PC-9 (cell line): ENCODE data around the gene TDO2. TPM values are rescaled to one million over a fixed set of nuclear protein-coding genes. Genes with fewer than 3 reads are reported as not detected.

Source experiments
- BruUV-seq: library from RNA; stranded (reverse); fragments of 400-500 nt; replicated peaks from 2 replicates; lab custom pipeline; 2021; lab: Mats Ljungman, UMichigan
- CTCF ChIA-PET: fragments of 300-600 bp; sonication (Branson Sonifier 250); formaldehyde crosslinking; loops from one replicate; lab custom pipeline; 2022; ENCODE audit warnings: antibody characterized with exemption; lab: Charles Lee
- POLR2A ChIA-PET: fragments of 300-600 bp; sonication (Branson Sonifier 250); formaldehyde crosslinking; loops from one replicate; lab custom pipeline; 2022; ENCODE audit warnings: antibody characterized with exemption; ENCODE audit not compliant: unreplicated experiment; lab: Charles Lee
- DNase-seq, 2 experiments: peaks; one replicate each; pipeline versions ENCODE4 v3.0.0 to v3.0.0-alpha.2; 2015 to 2022; ENCODE audit warnings: mixed read lengths in 1 of 2
- H2AFZ ChIP-seq: fragments of 200-600 bp; sonication (generic); 2 replicates; pipeline ENCODE4 v1.8.1; 2017; ENCODE audit warnings: antibody characterized with exemption
- H3F3A ChIP-seq: fragments of 200-600 bp; sonication (generic); 2 replicates; pipeline ENCODE4 v1.8.1; 2017; ENCODE audit warnings: antibody characterized with exemption, mild to moderate bottlenecking, low read depth; ENCODE audit not compliant: insufficient read depth
- H3K27ac ChIP-seq: fragments of 200-600 bp; sonication (generic); 2 replicates; pipeline ENCODE4 v1.6.1; 2016; ENCODE audit warnings: mixed run types
- H3K27me3 ChIP-seq: fragments of 200-600 bp; sonication (generic); 2 replicates; pipeline ENCODE4 v1.6.1; 2016; ENCODE audit warnings: low read depth, mixed run types; ENCODE audit not compliant: insufficient read depth
- H3K36me3 ChIP-seq: fragments of 200-600 bp; sonication (generic); 2 replicates; pipeline ENCODE4 v1.6.1; 2016; ENCODE audit warnings: low read depth, mixed run types
- H3K4me1 ChIP-seq: fragments of 200-600 bp; sonication (generic); replicated peaks from 2 replicates; pipeline ENCODE4 v1.6.1; 2016; ENCODE audit warnings: mixed run types; ENCODE audit not compliant: insufficient read depth
- H3K4me2 ChIP-seq: fragments of 200-600 bp; sonication (generic); 2 replicates; pipeline ENCODE4 v1.6.1; 2017; ENCODE audit warnings: mixed run types
- H3K4me3 ChIP-seq: fragments of 200-600 bp; sonication (generic); 2 replicates; pipeline ENCODE4 v1.6.1; 2016; ENCODE audit warnings: mixed run types
- H3K79me2 ChIP-seq: fragments of 200-600 bp; sonication (generic); 2 replicates; pipeline ENCODE4 v1.6.1; 2017; ENCODE audit warnings: low read depth, mixed run types
- H3K9me2 ChIP-seq: fragments of 200-600 bp; sonication (generic); 2 replicates; pipeline ENCODE4 v1.8.1; 2017; ENCODE audit warnings: mild to moderate bottlenecking; ENCODE audit not compliant: insufficient read depth
- H3K9me3 ChIP-seq: fragments of 200-600 bp; sonication (generic); 2 replicates; pipeline ENCODE4 v1.8.1; 2016; ENCODE audit warnings: low read depth; ENCODE audit not compliant: insufficient read depth
- H4K20me1 ChIP-seq: fragments of 200-600 bp; sonication (generic); 2 replicates; pipeline ENCODE4 v1.8.1; 2017; ENCODE audit not compliant: insufficient read depth
- CTCF ChIP-seq: fragments of 200-600 bp; sonication (generic); conservative IDR thresholded peaks from 2 replicates; pipeline ENCODE4 v1.6.1; 2017; ENCODE audit warnings: mixed run types, antibody characterized with exemption, mild to moderate bottlenecking, moderate library complexity
- EZH2 ChIP-seq: fragments of 200-600 bp; sonication (generic); IDR thresholded peaks from 2 replicates; pipeline ENCODE4 v1.8.0; 2017; ENCODE audit warnings: antibody characterized with exemption, low read depth
- intact Hi-C: fragments of 100-400 bp; cut with micrococcal nuclease; formaldehyde crosslinking; loops from one replicate; pipeline ENCODE4 v1.10.0; 2022; ENCODE audit not compliant: unreplicated experiment
- total RNA-seq: library from RNA; stranded (reverse); gene quantifications from 2 replicates; pipeline ENCODE4 v1.2.3, GENCODE V29; 2021

The TDO2 gene
- total RNA-seq, 1 experiment from 2014 or later, result 1.3 TPM

DNA sequence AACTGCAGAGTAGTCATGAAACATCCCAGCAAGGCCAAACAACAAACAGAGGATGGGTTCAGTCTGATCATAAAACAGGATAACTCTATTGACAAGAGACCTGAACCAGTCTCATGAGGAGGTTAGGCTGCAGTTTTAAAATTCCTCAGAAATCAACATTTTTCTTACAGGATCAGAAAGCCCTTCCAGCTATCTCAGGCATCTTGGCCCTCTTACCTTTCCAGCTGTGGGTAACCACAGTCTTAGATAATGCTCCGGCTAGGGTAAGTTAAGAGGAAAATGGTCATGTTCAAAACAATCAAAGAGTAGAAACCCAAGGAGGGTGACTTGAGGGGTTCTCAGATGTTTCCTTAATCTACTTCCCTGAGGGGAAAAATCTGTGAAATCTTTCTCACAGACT is 45.0 kb downstream of the TDO2 start:
- Histone ChIP-seq H3K4me3 (no peak overlapping the region), H3K27me3 (no peaks in the 10 kb centered on the region), H4K20me1 (no peaks in the 10 kb centered on the region), H3K4me1 (no peaks in the 10 kb centered on the region), H3K9me3 (no peaks in the 10 kb centered on the region), H3K4me2 (no peak overlapping the region), H3K79me2 (no peaks in the 10 kb centered on the region), H3K9me2 (no peaks in the 10 kb centered on the region), H3F3A (peaks cover 4% of the 10 kb centered on the region; the same call in 1 of the 2 replicates), H3K27ac (no peak overlapping the region), H2AFZ (no peak overlapping the region), H3K36me3 (no peaks in the 10 kb centered on the region)
- CTCF ChIA-PET, result no interaction called here
- intact Hi-C loops, result no loop called here
- DNase-seq, result no peak
- POLR2A ChIA-PET, result no interaction called here
- no TSS peak for BruUV-seq
- TF ChIP-seq CTCF, result no peak
- no peak for TF ChIP-seq EZH2

- no peaks in the 10 kb centered on the region for H3K36me3 ChIP-seq
- ChIA-PET CTCF (no interaction called here), POLR2A (no interaction called here)
- no peak for DNase-seq
- intact Hi-C loops, result loop anchor here (10.0 kb wide), 2 partner anchors 1024 to 1146 kb away; partner anchors contain the start of gene PDGFC
- no peaks in the 10 kb centered on the region for H4K20me1 ChIP-seq
- no peaks in the 10 kb centered on the region for H3K79me2 ChIP-seq
- H3K4me2 ChIP-seq, result no peak overlapping the region
- BruUV-seq, result no TSS peak
- H3F3A ChIP-seq, result peaks cover 4% of the 10 kb centered on the region; the same call in 1 of the 2 replicates
- H3K27ac ChIP-seq, result no peak overlapping the region
- no peaks in the 10 kb centered on the region for H3K4me1 ChIP-seq
- H2AFZ ChIP-seq, result no peak overlapping the region
- H3K9me2 ChIP-seq, result no peaks in the 10 kb centered on the region
- H3K27me3 ChIP-seq, result no peaks in the 10 kb centered on the region
- no peak overlapping the region for H3K4me3 ChIP-seq
- TF ChIP-seq EZH2, result no peak
- no peak for TF ChIP-seq CTCF
- H3K9me3 ChIP-seq, result no peaks in the 10 kb centered on the region
Measured at GRCh38 chr4:155950461-155950860, 47.0 kb downstream of the TDO2 start.

- no peak for DNase-seq
- Histone ChIP-seq H3K9me3 (no peaks in the 10 kb centered on the region), H3F3A (peaks cover 4% of the 10 kb centered on the region; the same call in 1 of the 2 replicates), H2AFZ (no peak overlapping the region), H3K27ac (no peak overlapping the region), H3K4me3 (no peak overlapping the region), H3K4me2 (peak overlapping the region; percentile 28; the same call in 1 of the 2 replicates), H3K27me3 (no peaks in the 10 kb centered on the region), H4K20me1 (no peaks in the 10 kb centered on the region), H3K79me2 (no peaks in the 10 kb centered on the region), H3K9me2 (no peaks in the 10 kb centered on the region), H3K4me1 (no peaks in the 10 kb centered on the region), H3K36me3 (no peaks in the 10 kb centered on the region)
- no peak for TF ChIP-seq EZH2
- TF ChIP-seq CTCF, result no peak
- BruUV-seq, result no TSS peak
- CTCF ChIA-PET, result interaction anchor here (1.2 kb wide), 2 partner anchors 8 to 165 kb away, joined by 3 to 5 read pairs; no protein-coding TSS in a partner anchor
- intact Hi-C loops, result loop anchor here (2.0 to 10.0 kb wide), 3 partner anchors 510 to 1148 kb away; partner anchors contain the start of gene PDGFC
- POLR2A ChIA-PET, result interaction anchor here (0.5 to 0.7 kb wide), 2 partner anchors 549 to 1490 kb away, joined by 3 read pairs; no protein-coding TSS in a partner anchor
Measured at GRCh38 chr4:155952501-155952901, 49.0 kb downstream of the TDO2 start.
